ENCODE results near the gene PPP1R1A. TPM values are rescaled to one million over a fixed set of nuclear protein-coding genes. Genes with fewer than 3 reads are reported as not detected.

PPP1R1A gene
- total and polyA plus RNA-seq, 12 donors, result 0.14 to 32.5 (median 1.4) TPM; not detected in 1

- no peak for TF ChIP-seq POLR2A (IDR thresholded peaks at IDR 0.05)
- no peak for TF ChIP-seq CTCF (IDR thresholded peaks at IDR 0.05)
- peaks cover 4 to 11% of the 10 kb centered on the region in 2 donors for H3K4me1 ChIP-seq (replicated peaks in 1 of 2)
- no peaks in the 10 kb centered on the region for H3K9me3 ChIP-seq (replicated peaks in 1 of 3)
- intact Hi-C loops (cut with DNase I), result no loop called here
- H3K27ac ChIP-seq, result no peak overlapping the region
- H3K4me3 ChIP-seq, result no peak overlapping the region
- no peaks in the 10 kb centered on the region for H3K36me3 ChIP-seq (replicated peaks in 1 of 2)
- peaks cover 3% of the 10 kb centered on the region for H3K27me3 ChIP-seq
- WGBS, 4 donors, result 65 to 84% (median 75%) methylated on average over 2 of the region's 2 CpGs
- no peak for DNase-seq
Observed at GRCh38 chr12:54546511-54546910, 41.9 kb downstream of the PPP1R1A start.

DNA sequence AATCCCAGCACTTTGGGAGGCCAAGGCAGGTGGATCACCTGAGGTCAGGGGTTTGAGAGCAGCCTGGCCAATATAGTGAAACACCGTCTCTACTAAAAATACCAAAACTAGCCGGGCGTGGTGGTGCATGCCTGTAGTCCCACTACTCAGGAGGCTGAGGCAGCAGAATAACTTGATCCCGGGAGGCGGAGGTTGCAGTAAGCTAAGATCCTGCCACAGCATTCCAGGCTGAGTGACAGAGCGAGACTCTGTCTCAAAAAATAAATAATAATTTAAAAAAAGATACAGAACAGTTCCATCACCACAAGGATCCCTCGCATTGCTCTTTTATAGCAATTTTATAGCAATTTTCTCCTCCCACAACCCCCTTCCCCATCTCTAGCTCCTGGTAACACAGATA is 43.7 kb downstream of the PPP1R1A start:
- intact Hi-C loops (cut with DNase I), result no loop called here
- no peaks in the 10 kb centered on the region for H3K36me3 ChIP-seq (replicated peaks in 1 of 2)
- 87 to 89% (median 88%) methylated on average over 7 of the region's 7 CpGs for WGBS, 4 donors

DNA sequence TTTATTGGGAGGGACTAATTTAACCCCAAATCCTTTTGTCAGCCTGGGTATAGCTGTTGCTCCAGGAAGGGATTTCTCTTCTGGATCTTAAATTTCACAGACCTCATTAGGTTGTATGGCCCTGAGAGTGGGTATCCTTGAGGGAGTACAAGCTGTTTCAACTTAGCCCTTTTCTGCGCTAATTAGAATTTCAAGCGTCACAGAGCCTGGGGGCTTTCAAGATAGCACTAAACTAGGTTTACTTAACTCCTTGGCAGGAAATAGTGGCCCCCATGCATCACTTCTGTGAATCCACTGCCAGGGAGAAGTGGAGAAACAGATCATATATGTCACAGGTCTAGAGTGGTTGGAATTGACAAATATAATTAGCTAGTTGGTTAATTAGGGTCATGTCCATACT is 44.9 kb downstream of the PPP1R1A start:
- TF ChIP-seq CTCF (IDR thresholded peaks at IDR 0.05), result no peak
- no peak for TF ChIP-seq POLR2A (IDR thresholded peaks at IDR 0.05)
- H3K4me1 ChIP-seq (replicated peaks in 1 of 2), result no peaks in the 10 kb centered on the region
- H3K4me3 ChIP-seq, result no peak overlapping the region
- DNase-seq, result no peak
- 69 to 81% (median 74%) methylated on average over 2 of the region's 2 CpGs for WGBS, 4 donors
- no peaks in the 10 kb centered on the region for H3K9me3 ChIP-seq (replicated peaks in 1 of 3)
- H3K27ac ChIP-seq, result no peak overlapping the region
- intact Hi-C loops (cut with DNase I), result no loop called here
- no peaks in the 10 kb centered on the region for H3K27me3 ChIP-seq
- no peaks in the 10 kb centered on the region for H3K36me3 ChIP-seq (replicated peaks in 1 of 2)

More for the DNA sequence above, 43.7 kb downstream of the PPP1R1A start:
- no peaks in the 10 kb centered on the region for H3K9me3 ChIP-seq (replicated peaks in 1 of 3)
- H3K4me1 ChIP-seq (replicated peaks in 1 of 2), result peaks cover 0 to 7% of the 10 kb centered on the region in 2 donors
- TF ChIP-seq POLR2A (IDR thresholded peaks at IDR 0.05), result no peak
- TF ChIP-seq CTCF (IDR thresholded peaks at IDR 0.05), result no peak
- no peak for DNase-seq
- H3K27ac ChIP-seq, result no peak overlapping the region
- no peaks in the 10 kb centered on the region for H3K27me3 ChIP-seq
- no peak overlapping the region for H3K4me3 ChIP-seq

DNA sequence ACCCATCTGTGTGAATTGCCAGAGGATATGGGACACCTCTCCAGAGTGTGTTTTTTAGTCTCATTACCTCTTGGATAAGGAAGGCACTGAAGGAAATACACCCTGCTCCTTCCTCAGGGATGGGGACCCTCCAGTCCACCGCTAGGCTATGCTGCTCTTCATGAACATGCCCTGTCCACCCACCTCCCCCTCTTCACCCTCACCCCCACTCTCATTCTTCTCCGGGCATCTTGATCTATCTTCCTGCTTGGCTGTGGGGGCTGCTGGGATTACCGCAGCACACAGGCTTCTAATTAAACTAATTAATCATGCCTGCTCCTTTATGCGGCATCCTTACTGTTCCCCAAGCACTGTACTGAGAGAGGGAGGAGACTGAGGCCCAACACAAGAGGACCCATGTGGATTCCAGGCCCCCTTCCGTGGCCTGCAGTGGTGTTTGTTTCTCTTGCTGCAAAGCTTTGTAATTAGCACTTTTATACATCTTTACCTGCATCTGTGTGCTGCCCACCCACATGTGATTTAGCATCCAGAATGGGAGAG is 46.6 kb downstream of the PPP1R1A start:
- Histone ChIP-seq H3K36me3 (replicated peaks in 1 of 2) (no peaks in the 10 kb centered on the region), H3K4me3 (no peak overlapping the region), H3K27me3 (no peaks in the 10 kb centered on the region), H3K9me3 (replicated peaks in 1 of 3) (no peaks in the 10 kb centered on the region), H3K27ac (no peak overlapping the region), H3K4me1 (replicated peaks in 1 of 2) (no peaks in the 10 kb centered on the region)
- no peak for DNase-seq
- intact Hi-C loops (cut with DNase I), result no loop called here
- TF ChIP-seq CTCF (IDR thresholded peaks at IDR 0.05) (no peak), POLR2A (IDR thresholded peaks at IDR 0.05) (no peak)
- WGBS, 4 donors, result 62 to 78% (median 69%) methylated on average over 5 of the region's 5 CpGs
